ENCODE measurements around the gene IRF2BP2. TPM values are rescaled to one million over a fixed set of nuclear protein-coding genes. Genes with fewer than 3 reads are reported as not detected.

Gene IRF2BP2
- total RNA-seq, 1 experiment from 2014 or later, result 67.0 TPM

DNA sequence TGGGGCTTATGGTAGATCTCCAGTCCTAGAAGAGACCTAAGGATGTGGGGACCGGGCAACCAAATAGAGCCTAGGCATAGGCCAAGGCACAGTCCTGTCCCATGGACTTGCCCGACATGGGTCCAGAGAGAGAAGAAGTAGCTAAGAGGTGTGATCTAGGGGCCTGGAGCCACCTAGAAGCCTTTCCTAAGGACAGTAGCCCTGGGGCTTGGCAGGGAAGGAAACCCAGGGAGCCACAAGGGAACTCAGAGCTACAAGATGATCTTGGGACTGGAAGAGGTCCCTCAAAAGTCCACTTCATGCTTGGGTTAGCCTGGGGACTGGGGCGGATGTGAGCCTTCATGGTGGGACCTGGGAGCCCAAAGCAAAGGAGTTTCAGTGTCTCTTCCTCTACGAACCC is 18.8 kb downstream of the IRF2BP2 start:
- Histone ChIP-seq H3K36me3 (replicated peaks; ENCODE audit: control insufficient read depth, insufficient read depth, low read length) (no peaks in the 10 kb centered on the region), H3K4me3 (ENCODE audit: insufficient read depth, low read depth, low read length) (no peak overlapping the region), H3K27me3 (ENCODE audit: control insufficient read depth, insufficient read depth, low read length) (no peaks in the 10 kb centered on the region)
- no peak for DNase-seq

DNA sequence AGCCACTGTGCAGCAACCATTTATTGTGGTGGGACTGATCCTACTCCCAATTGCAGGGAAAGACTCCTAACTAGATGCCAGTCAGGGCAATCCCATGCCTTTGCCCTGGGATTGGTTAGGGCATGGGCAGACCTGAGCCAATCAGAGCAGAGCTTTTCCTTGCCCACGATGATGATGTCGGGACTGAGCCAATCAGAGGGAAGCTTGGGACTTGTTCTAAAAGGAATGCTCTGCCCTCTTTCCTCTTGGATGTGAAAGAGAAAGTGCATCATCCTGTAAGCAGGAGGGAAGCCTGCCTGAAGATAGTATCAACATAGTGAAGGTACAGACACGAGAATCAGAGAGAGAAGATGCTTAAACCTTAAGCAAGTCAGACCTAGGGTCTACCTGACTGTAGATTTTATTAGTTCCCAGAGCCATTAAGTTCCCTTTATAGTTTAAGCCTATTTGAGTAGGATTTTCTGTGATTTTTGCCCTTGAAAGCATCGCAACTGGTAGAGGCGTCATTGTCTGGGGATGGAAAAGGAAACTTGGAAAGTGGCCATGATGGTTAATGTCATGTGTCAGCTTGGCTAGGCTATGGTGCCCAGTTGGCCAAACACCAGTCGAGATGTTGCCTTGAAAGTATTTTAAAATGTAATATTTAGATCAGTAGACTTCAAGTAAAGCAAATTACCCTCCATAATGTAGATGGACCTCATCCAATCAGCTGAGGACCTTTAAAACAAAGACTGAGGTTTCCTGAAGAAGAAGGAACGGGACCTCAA is 19.9 kb downstream of the IRF2BP2 start:
- Histone ChIP-seq H3K4me3 (ENCODE audit: insufficient read depth, low read depth, low read length) (no peak overlapping the region), H3K36me3 (replicated peaks; ENCODE audit: control insufficient read depth, insufficient read depth, low read length) (no peaks in the 10 kb centered on the region), H3K27me3 (ENCODE audit: control insufficient read depth, insufficient read depth, low read length) (no peaks in the 10 kb centered on the region)
- DNase-seq, result no peak

DNA sequence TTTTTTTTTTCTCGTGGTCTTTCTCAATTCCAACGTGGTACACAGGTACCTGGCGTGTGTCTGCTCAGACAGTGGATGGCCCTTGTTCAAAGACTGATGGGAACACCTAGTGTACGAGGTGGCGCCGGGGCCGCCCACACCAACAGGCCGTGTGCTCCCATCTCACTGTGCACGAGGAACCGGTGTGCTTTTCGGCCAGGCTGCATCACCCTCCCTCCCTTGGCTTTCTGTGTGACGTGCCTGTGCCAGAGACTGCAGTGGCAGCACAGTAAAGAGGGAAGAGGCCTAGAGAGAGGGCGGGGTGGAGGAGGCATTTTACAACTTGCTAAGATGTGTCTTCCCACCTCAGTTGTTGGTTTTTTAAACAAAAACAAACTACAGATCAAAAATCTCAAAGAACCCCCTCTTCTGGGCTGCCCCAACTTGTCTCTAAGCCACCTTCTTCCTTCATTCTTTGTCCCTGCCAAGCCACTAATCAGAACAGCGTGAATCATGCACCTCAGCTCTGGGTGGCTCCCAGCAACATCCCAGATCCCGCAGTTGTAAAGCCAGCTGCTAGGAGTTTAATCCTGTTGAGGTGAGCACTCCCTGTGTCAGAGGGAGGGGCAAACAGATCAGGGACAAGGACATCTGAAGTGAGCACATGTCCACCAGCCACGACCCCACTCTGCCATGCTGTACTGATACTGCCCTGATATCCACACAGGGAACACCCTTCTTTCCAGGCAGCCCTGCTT is 20.7 kb downstream of the IRF2BP2 start:
- H3K4me3 ChIP-seq (ENCODE audit: insufficient read depth, low read depth, low read length), result no peak overlapping the region
- H3K27me3 ChIP-seq (ENCODE audit: control insufficient read depth, insufficient read depth, low read length), result no peaks in the 10 kb centered on the region
- H3K36me3 ChIP-seq (replicated peaks; ENCODE audit: control insufficient read depth, insufficient read depth, low read length), result no peaks in the 10 kb centered on the region
- no peak for DNase-seq

DNA sequence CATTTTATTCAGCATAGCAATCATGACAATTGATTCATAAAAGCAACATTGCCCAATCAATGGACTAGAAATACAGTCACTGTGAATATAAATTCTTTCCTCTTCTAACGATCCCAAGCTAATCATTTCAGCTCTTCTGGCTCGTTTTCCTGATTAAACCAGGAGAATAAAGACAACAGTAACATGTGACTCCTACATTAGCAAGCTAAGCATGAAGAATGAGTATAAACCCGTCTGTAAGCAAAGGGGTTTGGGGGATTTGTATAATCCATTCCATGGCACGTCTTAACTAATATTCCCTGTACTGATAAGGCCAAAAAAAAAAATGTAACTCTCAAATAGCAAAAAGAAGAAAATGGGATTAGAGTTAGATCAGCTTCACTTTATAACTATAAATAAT is 21.6 kb downstream of the IRF2BP2 start:
- Histone ChIP-seq H3K4me3 (ENCODE audit: insufficient read depth, low read depth, low read length) (no peak overlapping the region), H3K27me3 (ENCODE audit: control insufficient read depth, insufficient read depth, low read length) (no peaks in the 10 kb centered on the region), H3K36me3 (replicated peaks; ENCODE audit: control insufficient read depth, insufficient read depth, low read length) (no peaks in the 10 kb centered on the region)
- no peak for DNase-seq

DNA sequence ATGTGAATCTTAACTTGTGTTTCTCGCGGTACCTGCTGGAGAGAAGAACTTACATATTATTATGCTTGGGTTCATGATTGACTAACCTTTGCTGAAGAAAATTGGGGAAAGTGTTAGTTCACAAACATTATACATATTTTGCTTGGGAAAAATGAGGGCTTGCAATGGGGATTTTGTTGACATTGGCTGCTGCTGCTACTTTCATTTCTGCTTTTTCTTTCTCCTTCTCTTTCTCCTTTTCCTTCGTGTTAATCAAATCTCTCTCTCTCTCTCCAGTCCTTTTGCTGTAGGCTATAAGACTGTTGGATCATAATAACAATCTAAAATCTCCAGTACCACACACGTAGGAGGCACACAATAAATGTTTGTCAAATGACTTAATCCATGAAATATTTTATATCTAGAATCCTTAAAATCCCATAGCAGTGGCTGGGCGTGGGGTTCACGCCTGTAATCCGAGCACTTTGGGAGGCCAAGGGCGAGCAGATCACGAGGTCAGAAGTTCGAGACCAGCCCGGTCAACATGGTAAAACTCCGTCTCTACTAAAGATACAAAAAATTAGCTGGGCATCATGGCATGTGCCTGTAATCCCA is 23.0 kb downstream of the IRF2BP2 start:
- H3K4me3 ChIP-seq (ENCODE audit: insufficient read depth, low read depth, low read length), result no peak overlapping the region
- no peak for DNase-seq
- no peaks in the 10 kb centered on the region for H3K36me3 ChIP-seq (replicated peaks; ENCODE audit: control insufficient read depth, insufficient read depth, low read length)
- no peaks in the 10 kb centered on the region for H3K27me3 ChIP-seq (ENCODE audit: control insufficient read depth, insufficient read depth, low read length)

- Histone ChIP-seq H3K36me3 (replicated peaks; ENCODE audit: control insufficient read depth, insufficient read depth, low read length) (no peaks in the 10 kb centered on the region), H3K4me3 (ENCODE audit: insufficient read depth, low read depth, low read length) (no peak overlapping the region), H3K27me3 (ENCODE audit: control insufficient read depth, insufficient read depth, low read length) (no peaks in the 10 kb centered on the region)
- DNase-seq, result no peak
Observed at GRCh38 chr1:234586304-234586703, 23.7 kb downstream of the IRF2BP2 start.

- Histone ChIP-seq H3K4me3 (ENCODE audit: insufficient read depth, low read depth, low read length) (no peak overlapping the region), H3K27me3 (ENCODE audit: control insufficient read depth, insufficient read depth, low read length) (no peaks in the 10 kb centered on the region), H3K36me3 (replicated peaks; ENCODE audit: control insufficient read depth, insufficient read depth, low read length) (no peaks in the 10 kb centered on the region)
- no peak for DNase-seq
Observed at GRCh38 chr1:234585330-234586055, 24.5 kb downstream of the IRF2BP2 start.

DNA sequence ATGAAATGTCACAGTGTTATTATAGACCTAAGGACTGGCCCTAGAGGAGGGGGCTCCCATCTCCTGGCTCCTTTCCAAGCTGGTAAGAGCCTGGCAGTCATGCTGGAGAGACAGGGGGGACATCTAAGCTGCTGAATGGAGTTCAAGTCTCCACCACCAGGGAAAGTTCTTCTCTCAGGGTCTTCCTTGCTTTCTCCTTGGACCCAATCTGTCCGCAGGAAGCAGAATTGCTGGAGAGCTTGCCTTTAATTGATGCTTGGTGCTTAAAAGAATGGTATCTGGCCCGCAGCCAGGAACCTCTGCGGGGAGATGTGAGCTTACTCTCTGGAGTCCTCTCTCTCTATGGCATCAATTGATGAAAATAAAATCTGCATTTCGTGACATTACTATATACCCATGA is 25.1 kb downstream of the IRF2BP2 start:
- no peak for DNase-seq
- no peaks in the 10 kb centered on the region for H3K27me3 ChIP-seq (ENCODE audit: control insufficient read depth, insufficient read depth, low read length)

DNA sequence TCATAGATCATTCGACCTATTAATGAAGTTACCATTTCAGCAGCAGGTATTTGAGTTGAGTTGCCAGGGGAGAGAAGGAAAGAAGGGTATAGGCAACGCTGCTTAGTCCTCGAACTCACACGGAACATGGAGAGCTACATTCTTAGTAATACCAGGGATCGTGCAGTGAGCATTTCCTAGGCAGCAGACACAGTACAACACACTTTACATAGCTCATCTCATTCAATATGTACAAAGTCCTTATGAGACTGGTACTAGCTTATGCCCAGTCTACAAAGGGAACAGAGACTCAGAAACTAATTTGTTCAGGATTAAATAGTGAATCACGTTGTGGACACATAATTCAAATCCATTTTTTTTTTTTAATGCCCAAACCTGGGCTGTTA is 25.6 kb downstream of the IRF2BP2 start:
- no peaks in the 10 kb centered on the region for H3K27me3 ChIP-seq (ENCODE audit: control insufficient read depth, insufficient read depth, low read length)
- no peak for DNase-seq
- no peaks in the 10 kb centered on the region for H3K36me3 ChIP-seq (replicated peaks; ENCODE audit: control insufficient read depth, insufficient read depth, low read length)
- H3K4me3 ChIP-seq (ENCODE audit: insufficient read depth, low read depth, low read length), result no peak overlapping the region

More for the DNA sequence above, 25.1 kb downstream of the IRF2BP2 start:
- H3K4me3 ChIP-seq (ENCODE audit: insufficient read depth, low read depth, low read length), result no peak overlapping the region
- no peaks in the 10 kb centered on the region for H3K36me3 ChIP-seq (replicated peaks; ENCODE audit: control insufficient read depth, insufficient read depth, low read length)

GRCh38 chr1:234583755-234584419 is 26.1 kb downstream of the IRF2BP2 start:
- no peak for DNase-seq
- Histone ChIP-seq H3K4me3 (ENCODE audit: insufficient read depth, low read depth, low read length) (no peak overlapping the region), H3K36me3 (replicated peaks; ENCODE audit: control insufficient read depth, insufficient read depth, low read length) (no peaks in the 10 kb centered on the region), H3K27me3 (ENCODE audit: control insufficient read depth, insufficient read depth, low read length) (no peaks in the 10 kb centered on the region)

DNA sequence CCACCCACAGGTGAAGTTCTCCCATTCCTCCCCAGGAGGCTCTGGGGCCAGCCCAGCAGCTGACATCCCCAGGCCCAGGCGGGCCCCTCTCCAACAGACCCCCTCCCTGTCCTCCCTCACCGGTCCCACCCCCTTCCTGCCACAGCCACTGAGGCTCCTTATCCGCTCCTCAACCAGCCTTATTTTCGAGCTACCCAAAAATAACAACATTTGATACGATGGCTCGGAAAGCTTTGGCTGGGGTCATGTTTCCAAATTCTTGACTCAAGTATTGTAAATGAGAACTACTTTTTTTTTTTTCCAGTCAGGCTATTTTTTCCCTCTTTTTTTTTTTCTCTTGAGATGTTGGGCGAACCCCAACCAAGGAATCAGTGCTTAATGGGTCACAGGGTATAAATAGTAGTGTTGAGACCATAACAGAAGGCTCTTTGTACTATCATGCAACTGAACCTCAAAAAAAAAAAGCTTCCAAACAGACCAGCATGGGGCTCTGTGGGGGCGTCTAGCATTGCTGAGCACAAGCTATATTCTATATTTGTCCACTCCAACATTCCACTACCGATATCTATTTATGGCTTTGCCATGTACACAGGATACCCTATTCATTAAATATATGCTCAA is 27.2 kb downstream of the IRF2BP2 start:
- no peak for DNase-seq
- Histone ChIP-seq H3K36me3 (replicated peaks; ENCODE audit: control insufficient read depth, insufficient read depth, low read length) (no peaks in the 10 kb centered on the region), H3K4me3 (ENCODE audit: insufficient read depth, low read depth, low read length) (no peak overlapping the region), H3K27me3 (ENCODE audit: control insufficient read depth, insufficient read depth, low read length) (no peaks in the 10 kb centered on the region; the same call in 1 of the 2 replicates)

GRCh38 chr1:234582186-234582585 is 27.8 kb downstream of the IRF2BP2 start:
- Histone ChIP-seq H3K4me3 (ENCODE audit: insufficient read depth, low read depth, low read length) (no peak overlapping the region), H3K36me3 (replicated peaks; ENCODE audit: control insufficient read depth, insufficient read depth, low read length) (no peaks in the 10 kb centered on the region), H3K27me3 (ENCODE audit: control insufficient read depth, insufficient read depth, low read length) (no peaks in the 10 kb centered on the region; the same call in 1 of the 2 replicates)
- no peak for DNase-seq

- no peak for DNase-seq
- H3K36me3 ChIP-seq (replicated peaks; ENCODE audit: control insufficient read depth, insufficient read depth, low read length), result no peaks in the 10 kb centered on the region
- H3K4me3 ChIP-seq (ENCODE audit: insufficient read depth, low read depth, low read length), result no peak overlapping the region
- no peaks in the 10 kb centered on the region; the same call in 1 of the 2 replicates for H3K27me3 ChIP-seq (ENCODE audit: control insufficient read depth, insufficient read depth, low read length)
Observed at GRCh38 chr1:234581063-234581714, 28.8 kb downstream of the IRF2BP2 start.

Measured in H7 (cell line).